Large intestine (tissue), 3 donors: ENCODE results near the gene CPNE5. TPM values are rescaled to one million over a fixed set of nuclear protein-coding genes. Genes with fewer than 3 reads are reported as not detected.
A peak's percentile ranks its signal among the peaks of the same experiment; 100 is the strongest.

ENCODE experiments used
- DNase-seq, 2 donors: peaks; one replicate each; pipeline versions ENCODE4 v3.0.0 to v3.0.0-alpha.2; 2013
- H3K27ac ChIP-seq: one replicate; pipeline ENCODE4 v1.5.1; 2013; ENCODE audit warnings: low read length
- H3K27me3 ChIP-seq: 2 replicates; pipeline ENCODE4 v1.6.1; 2013; ENCODE audit warnings: low read length; ENCODE audit not compliant: control insufficient read depth, insufficient read depth
- H3K36me3 ChIP-seq: 2 replicates; pipeline ENCODE4 v1.6.1; 2013; ENCODE audit warnings: low read length; ENCODE audit not compliant: control insufficient read depth, insufficient read depth
- H3K4me1 ChIP-seq: one replicate; pipeline ENCODE4 v1.6.1; 2013; ENCODE audit warnings: low read length; ENCODE audit not compliant: control insufficient read depth, insufficient read depth
- H3K4me3 ChIP-seq: one replicate; pipeline ENCODE4 v1.5.1; 2013; ENCODE audit warnings: low read length
- H3K9me3 ChIP-seq: one replicate; pipeline ENCODE4 v1.6.1; 2013; ENCODE audit warnings: mild to moderate bottlenecking, low read depth, low read length, moderate library complexity; ENCODE audit not compliant: control insufficient read depth
- WGBS: methylation state at CpG from one replicate; pipeline ENCODE4 v1.1.5; 2013; ENCODE audit warnings: low lambda C conversion rate; ENCODE audit not compliant: insufficient coverage; 5-methylcytosine and 5-hydroxymethylcytosine counted together
- polyA plus RNA-seq: library from polyadenylated mRNA; unstranded; fragments of 120-200 nt; gene quantifications from one replicate; pipeline ENCODE4 v1.2.1, GENCODE V29; 2013

CPNE5 gene
- polyA plus RNA-seq, 1 donor = 3.9 TPM

DNA sequence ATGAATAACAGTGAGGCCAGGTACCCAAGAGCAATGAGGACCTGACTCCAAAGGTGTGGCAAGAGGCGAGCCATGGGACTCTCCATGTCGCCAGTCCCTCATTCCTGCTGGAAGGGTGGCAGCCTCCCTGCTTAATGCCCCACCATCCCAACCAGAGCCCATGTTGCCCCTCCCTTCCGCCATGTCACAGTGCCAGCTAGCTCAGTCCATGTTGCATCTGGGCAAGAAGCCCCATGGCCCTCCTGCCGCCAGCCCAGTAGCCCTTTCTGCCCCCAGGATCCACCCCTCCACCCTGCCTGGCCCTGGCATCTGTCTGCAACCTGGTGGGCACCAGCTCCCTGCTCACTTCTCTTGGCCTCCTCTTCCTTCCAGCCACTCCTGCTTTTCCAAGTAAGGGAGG, 6.0 kb upstream of the CPNE5 start:
- Histone ChIP-seq H3K4me3 (no peak overlapping the region), H3K27ac (no peak overlapping the region), H3K9me3 (peaks cover 3% of the 10 kb centered on the region), H3K4me1 (peaks cover 19% of the 10 kb centered on the region), H3K36me3 (no peaks in the 10 kb centered on the region), H3K27me3 (peaks cover 13% of the 10 kb centered on the region)
- no CpG with 5 or more reads among the region's 4 CpGs for WGBS
- DNase-seq = no peak

DNA sequence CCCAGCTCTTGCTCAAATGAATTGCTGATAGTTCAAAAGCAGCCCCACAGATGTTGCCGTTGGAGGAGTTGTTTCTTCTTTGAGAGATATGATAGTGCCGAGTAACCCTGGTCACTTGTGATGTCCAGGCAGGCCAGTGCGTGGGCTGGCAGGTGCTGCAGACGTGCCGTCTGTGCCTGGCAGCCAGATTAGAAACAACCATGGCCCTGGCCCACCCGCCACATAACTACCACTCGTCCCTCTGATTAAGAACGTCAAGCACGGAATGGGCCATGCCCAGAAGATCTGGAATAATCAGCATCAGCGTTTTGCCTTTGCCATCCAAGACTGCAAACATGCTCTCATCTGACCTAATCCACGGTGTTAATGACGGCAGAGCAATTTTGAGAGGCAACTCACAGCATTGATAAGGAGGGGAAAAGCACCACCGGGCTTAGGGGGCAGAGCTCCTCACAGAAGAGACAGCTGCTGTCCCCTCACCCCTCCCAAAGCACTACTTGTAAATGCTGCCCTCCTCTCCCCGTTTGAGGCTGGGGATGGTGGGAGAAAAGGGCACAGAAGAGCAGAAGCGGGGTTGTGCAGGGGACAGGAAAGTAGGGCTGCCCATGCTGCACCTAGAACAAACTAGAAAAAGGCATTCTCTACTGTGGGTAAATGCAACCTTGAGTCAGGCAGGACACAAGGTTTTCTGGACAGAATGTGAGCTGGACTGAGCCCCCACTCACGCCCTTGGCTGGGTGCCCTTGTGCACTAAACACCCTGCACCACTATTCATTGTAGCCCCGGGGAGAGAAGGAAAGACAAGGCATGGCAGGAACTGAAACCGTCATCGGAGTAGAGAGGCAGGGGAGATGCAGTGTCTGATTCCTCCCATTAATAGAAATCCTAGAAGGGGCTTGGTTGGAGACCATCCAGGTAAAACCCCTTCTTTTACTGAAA, 5.3 kb upstream of the CPNE5 start:
- Histone ChIP-seq H3K4me3 (no peak overlapping the region), H3K36me3 (no peaks in the 10 kb centered on the region), H3K4me1 (peaks cover 21% of the 10 kb centered on the region), H3K27me3 (peaks cover 17% of the 10 kb centered on the region), H3K27ac (no peak overlapping the region), H3K9me3 (peaks cover 5% of the 10 kb centered on the region)
- no peak for DNase-seq
- WGBS = 20% methylated on average over 1 of the region's 19 CpGs

DNA sequence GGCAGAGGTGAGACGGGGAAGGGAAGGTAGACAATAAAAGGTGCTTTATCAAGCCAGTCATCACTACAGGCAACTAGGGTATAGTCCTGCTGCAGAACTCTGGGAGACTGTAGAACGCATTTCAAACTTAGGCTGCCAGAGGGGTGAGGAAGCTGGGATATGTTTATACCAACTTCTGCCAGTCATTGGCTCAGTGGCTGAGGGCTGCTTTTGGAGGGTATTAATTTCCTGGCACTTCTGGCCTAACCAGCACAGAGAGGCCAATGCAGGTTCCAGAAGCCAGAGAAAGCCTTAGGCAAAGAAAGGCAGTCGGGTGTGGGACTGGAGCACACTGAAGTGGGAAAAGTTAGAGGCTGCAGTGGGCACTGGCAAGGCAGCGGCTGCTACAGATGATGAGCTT, 3.9 kb upstream of the CPNE5 start:
- H3K36me3 ChIP-seq = no peaks in the 10 kb centered on the region
- peaks cover 15% of the 10 kb centered on the region for H3K4me1 ChIP-seq
- DNase-seq = peak in 1 of 2 donors; percentile 48
- H3K9me3 ChIP-seq = peaks cover 12% of the 10 kb centered on the region
- no CpG with 5 or more reads among the region's 4 CpGs for WGBS
- H3K4me3 ChIP-seq = no peak overlapping the region
- no peak overlapping the region for H3K27ac ChIP-seq
- peaks cover 30% of the 10 kb centered on the region for H3K27me3 ChIP-seq

DNA sequence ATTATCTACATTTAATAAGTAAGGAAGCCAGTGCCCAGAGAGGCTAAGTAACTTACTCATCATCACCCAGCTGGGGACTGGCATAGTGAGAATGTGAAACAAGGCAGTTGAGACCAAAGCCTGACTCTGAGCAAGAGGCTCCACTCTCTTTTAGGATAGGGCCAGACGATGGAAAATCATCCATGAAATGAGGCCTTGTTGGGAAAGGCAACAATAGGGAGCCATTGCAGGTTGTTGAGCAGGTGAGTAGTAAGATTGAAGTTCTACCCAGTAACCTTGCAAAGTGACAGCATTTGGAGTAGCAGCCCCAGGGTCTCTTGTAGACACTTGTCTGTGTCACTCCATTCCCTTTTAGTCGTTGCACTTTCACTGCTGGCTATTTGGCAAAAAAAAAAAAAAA, 2.5 kb upstream of the CPNE5 start:
- Histone ChIP-seq H3K4me3 (no peak overlapping the region), H3K27ac (no peak overlapping the region), H3K36me3 (no peaks in the 10 kb centered on the region), H3K27me3 (peaks cover 44% of the 10 kb centered on the region), H3K9me3 (peaks cover 12% of the 10 kb centered on the region), H3K4me1 (peaks cover 15% of the 10 kb centered on the region)
- no peak for DNase-seq
- 80% methylated on average over 1 of the region's 2 CpGs for WGBS

DNA sequence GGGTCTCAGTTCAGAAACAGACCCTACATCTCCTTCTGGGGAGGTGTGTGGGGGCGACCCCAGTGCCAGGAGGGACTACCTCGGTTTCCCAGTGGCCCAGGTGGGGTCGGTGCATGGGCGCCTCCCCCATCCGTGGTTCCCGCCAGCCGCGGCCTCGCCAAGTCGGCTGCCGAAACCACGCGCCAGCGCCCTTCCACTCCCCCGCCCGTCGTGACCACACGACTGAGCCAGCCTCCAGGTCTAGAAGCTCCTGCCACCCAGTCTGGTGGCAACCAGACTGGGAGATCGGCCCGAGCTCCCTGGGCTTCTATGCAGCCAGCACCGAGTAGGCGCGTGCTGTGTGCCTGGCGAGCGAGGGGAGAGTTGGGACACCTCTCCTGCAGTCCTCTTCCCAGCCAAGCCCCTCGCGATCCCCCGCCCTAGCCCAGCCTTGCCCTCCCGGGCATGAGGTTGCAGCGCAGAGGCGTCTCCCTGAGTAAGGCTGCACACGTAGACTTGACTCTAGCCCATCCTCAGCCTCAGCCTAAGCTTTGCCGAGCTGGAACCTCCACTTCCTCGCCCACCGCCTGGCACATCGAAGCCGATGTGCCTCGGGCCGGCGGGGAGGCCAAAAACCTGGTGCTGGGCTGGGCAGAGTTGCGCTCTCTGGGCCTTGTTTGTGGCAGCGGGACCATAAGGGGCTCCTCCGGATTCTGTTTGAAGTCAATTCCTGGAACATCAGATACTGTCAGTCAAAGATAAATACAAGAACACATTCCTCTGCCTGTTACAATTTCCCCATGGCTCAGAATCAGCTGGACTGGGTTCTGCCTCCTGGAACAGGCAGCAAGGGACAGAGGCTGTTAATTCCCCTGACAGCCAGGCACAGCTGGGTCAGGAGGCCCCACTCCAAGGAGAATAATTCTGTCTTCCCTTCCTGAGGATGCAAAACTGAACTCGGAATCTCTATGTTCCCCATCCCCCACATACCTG, 1.5 kb upstream of the CPNE5 start:
- H3K36me3 ChIP-seq = no peaks in the 10 kb centered on the region
- DNase-seq = peak in 1 of 2 donors; percentile 39
- H3K4me3 ChIP-seq = peak overlapping the region; percentile 30
- H3K9me3 ChIP-seq = peaks cover 12% of the 10 kb centered on the region
- H3K4me1 ChIP-seq = peaks cover 15% of the 10 kb centered on the region
- WGBS = no CpG with 5 or more reads among the region's 44 CpGs
- no peak overlapping the region for H3K27ac ChIP-seq
- peaks cover 44% of the 10 kb centered on the region for H3K27me3 ChIP-seq

DNA sequence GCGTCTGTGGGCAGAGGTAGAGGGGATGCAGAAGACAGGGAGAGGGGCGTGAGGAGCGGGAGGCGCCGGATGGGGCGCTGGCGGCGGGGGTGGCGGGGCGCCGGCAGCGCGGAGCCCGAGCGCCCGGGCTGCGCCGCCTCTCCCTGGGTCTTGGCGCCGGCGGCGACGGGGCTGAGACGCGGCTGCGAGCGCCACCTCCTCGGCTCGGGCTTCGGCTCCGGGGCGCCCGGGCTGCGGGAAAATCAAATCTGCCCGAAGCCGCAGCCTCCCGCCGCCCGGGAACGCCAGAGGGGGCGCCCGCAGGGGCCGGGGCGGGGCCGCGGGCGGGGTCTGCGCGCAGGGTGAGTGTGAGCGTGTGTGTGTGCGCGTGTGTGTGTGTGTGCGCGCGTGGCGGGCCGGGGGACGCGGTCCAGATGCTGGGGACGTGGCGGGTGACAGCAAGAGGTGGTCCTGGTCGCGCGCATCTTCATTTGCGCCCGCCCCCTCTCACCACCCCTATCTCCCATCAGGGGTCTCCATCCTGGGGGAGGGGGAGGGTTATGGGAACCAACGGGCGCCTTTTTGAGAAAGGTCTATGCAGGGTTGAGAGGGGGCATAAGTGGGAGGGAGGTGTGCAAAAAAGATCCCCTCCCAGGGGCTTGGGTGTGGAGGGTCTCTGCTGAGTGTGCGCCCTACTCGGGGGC, 646 bp upstream of the CPNE5 start:
- Histone ChIP-seq H3K4me3 (peak overlapping the region; percentile 34), H3K36me3 (no peaks in the 10 kb centered on the region), H3K27ac (no peak overlapping the region), H3K9me3 (peaks cover 12% of the 10 kb centered on the region), H3K27me3 (peaks cover 44% of the 10 kb centered on the region), H3K4me1 (peaks cover 15% of the 10 kb centered on the region)
- no CpG with 5 or more reads among the region's 70 CpGs for WGBS
- DNase-seq = peak in 1 of 2 donors; percentile 52

DNA sequence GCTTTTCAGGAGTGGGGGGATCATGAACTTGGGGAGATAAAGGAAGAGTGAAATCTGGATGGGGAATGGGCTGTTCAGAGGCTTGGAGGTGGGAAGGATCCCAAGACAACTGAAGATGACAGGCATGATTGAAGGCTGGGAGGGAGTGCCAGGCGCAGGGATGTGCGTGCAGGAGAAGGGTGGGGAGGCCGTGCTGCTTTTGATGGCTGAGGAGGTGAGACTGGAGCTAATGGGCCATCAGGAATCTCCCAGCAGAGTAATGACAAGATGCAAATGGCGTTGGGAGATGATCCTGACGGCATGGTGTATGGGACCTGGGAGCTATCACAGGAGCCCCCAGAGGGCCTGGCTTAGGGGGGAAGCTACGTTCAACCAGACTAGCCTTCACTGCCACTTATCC, 1.6 kb downstream of the CPNE5 start:
- peaks cover 12% of the 10 kb centered on the region for H3K9me3 ChIP-seq
- H3K27me3 ChIP-seq = peaks cover 44% of the 10 kb centered on the region
- no peak for DNase-seq
- H3K36me3 ChIP-seq = no peaks in the 10 kb centered on the region
- H3K4me3 ChIP-seq = no peak overlapping the region
- no CpG with 5 or more reads among the region's 6 CpGs for WGBS
- H3K4me1 ChIP-seq = peaks cover 15% of the 10 kb centered on the region
- no peak overlapping the region for H3K27ac ChIP-seq

DNA sequence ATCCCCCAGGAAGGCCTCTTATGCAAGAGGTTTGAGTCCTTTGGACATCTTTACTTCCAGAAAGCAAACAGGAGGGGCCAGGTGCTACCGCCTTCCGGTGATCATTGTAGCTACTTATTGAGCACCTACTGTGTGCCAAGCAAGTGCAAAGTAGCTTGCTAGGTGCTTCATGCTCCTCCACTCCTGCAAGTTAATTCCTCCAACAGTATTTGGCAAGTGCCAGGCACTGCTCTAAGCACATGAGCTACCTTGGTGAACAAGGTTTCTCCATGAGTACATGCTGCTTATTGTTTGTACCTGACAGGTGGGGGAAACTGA, 2.3 kb downstream of the CPNE5 start:
- Histone ChIP-seq H3K4me3 (no peak overlapping the region), H3K9me3 (peaks cover 12% of the 10 kb centered on the region), H3K27me3 (peaks cover 44% of the 10 kb centered on the region), H3K27ac (no peak overlapping the region), H3K36me3 (no peaks in the 10 kb centered on the region), H3K4me1 (peaks cover 15% of the 10 kb centered on the region)
- DNase-seq = no peak
- no CpG with 5 or more reads among the region's 2 CpGs for WGBS

DNA sequence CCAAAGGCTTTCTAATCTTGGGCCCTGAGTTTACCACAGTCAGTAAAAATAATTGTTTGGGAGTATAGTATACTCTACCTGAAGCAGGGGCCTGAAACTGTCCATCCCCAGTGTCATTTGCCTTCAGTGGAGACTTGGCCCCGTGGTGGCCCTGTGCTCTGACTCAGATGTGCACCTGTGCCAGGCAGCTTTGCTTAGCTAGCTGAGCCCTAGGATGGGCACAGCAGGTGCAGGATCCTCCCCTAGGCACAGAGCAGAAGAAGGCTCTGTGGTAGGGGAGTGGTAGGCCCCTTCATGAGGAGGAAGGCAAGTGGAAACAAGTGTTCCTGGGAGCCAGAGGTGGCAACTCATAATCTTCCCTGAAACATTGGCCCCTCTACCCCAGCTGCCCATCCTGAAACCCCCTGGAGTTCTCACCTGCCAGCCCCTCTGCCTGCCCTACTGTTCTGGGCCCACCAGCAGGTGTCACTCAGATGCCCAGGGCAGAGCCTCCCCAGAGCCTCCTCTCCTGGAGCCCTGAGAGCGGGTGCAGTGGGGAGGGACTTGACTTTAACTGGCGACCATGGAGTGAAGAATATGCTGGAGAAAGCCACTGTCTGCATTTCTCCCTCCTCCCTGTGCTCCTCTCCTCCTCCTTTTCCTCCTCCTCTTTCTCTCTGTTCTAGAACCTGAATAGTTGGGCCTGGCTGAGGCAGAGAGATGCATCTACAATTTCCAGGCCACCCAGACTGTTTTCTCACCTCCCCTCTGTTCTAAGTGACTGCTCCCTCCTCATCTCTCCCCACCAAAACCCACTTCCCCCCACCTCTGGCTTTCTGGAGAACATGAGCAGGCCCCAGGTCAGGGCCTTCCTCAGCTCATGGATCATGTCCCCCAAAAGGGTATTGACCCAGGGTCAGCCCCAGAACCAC, 2.9 kb downstream of the CPNE5 start:
- Histone ChIP-seq H3K27me3 (peaks cover 42% of the 10 kb centered on the region), H3K36me3 (no peaks in the 10 kb centered on the region), H3K4me1 (peaks cover 15% of the 10 kb centered on the region), H3K27ac (no peak overlapping the region), H3K9me3 (peaks cover 12% of the 10 kb centered on the region), H3K4me3 (no peak overlapping the region)
- no peak for DNase-seq
- WGBS = no CpG with 5 or more reads among the region's 3 CpGs
